Neural cell (in vitro differentiated cells): ENCODE results near the gene STX10. TPM values are rescaled to one million over a fixed set of nuclear protein-coding genes. Genes with fewer than 3 reads are reported as not detected.

Experiments
- H2AFZ ChIP-seq: fragments of 200-600, 300-800 bp; sonication (generic), shearing (Covaris generic); 2 replicates; pipeline ENCODE4 v1.6.0; 2014; ENCODE audit warnings: low read depth, mild to moderate bottlenecking, antibody characterized with exemption, low read length, moderate library complexity
- H3F3A ChIP-seq: fragments of 200-600 bp; shearing (Covaris generic); 2 replicates; pipeline ENCODE4 v1.6.1; 2016; ENCODE audit warnings: mild to moderate bottlenecking, moderate library complexity, mixed read lengths, antibody characterized with exemption, low read length; ENCODE audit not compliant: insufficient read depth, poor library complexity, severe bottlenecking
- H3K27ac ChIP-seq: fragments of 200-600, 300-800 bp; sonication (generic), shearing (Covaris generic); 2 replicates; pipeline ENCODE4 v1.5.1; 2014; ENCODE audit warnings: mild to moderate bottlenecking, low read length, moderate library complexity
- H3K27me3 ChIP-seq: fragments of 300-800, 200-600 bp; sonication (generic), shearing (Covaris generic); 2 replicates; pipeline ENCODE4 v1.6.0; 2014; ENCODE audit warnings: mild to moderate bottlenecking, low read depth, low read length, moderate library complexity; ENCODE audit not compliant: insufficient read depth
- H3K36me3 ChIP-seq: fragments of 300-800, 200-600 bp; sonication (generic), shearing (Covaris generic); 2 replicates; pipeline ENCODE4 v1.5.1; 2014; ENCODE audit warnings: mild to moderate bottlenecking, antibody characterized with exemption, low read length, moderate library complexity; ENCODE audit not compliant: insufficient read depth
- H3K4me2 ChIP-seq: fragments of 300-800, 200-600 bp; sonication (generic), shearing (Covaris generic); 2 replicates; pipeline ENCODE4 v1.6.0; 2014; ENCODE audit warnings: mild to moderate bottlenecking, low read length
- H3K4me3 ChIP-seq: fragments of 300-800, 200-600 bp; sonication (generic), shearing (Covaris generic); 2 replicates; pipeline ENCODE4 v1.5.1; 2014; ENCODE audit warnings: mild to moderate bottlenecking, low read length, moderate library complexity
- H3K79me2 ChIP-seq: fragments of 200-600 bp; shearing (Covaris generic); replicated peaks from 2 replicates; pipeline ENCODE4 v1.6.0; 2014; ENCODE audit warnings: mild to moderate bottlenecking, low read length, moderate library complexity; ENCODE audit not compliant: insufficient read depth
- H3K9ac ChIP-seq: fragments of 300-800, 200-600 bp; sonication (generic), shearing (Covaris generic); 2 replicates; pipeline ENCODE4 v1.6.1; 2016; ENCODE audit warnings: mild to moderate bottlenecking, low read length, mixed read lengths
- H3K9me2 ChIP-seq: fragments of 200-600 bp; shearing (Covaris generic); 2 replicates; pipeline ENCODE4 v1.6.1; 2016; ENCODE audit warnings: mild to moderate bottlenecking, low read length, mixed read lengths; ENCODE audit not compliant: insufficient read depth
- H3K9me3 ChIP-seq: fragments of 200-600, 300-800 bp; sonication (generic), shearing (Covaris generic); 2 replicates; pipeline ENCODE4 v1.6.1; 2016; ENCODE audit warnings: mild to moderate bottlenecking, mixed run types, low read length, moderate library complexity, mixed read lengths
- H4K20me1 ChIP-seq: fragments of 200-600 bp; shearing (Covaris generic); 2 replicates; pipeline ENCODE4 v1.6.1; 2016; ENCODE audit warnings: mild to moderate bottlenecking, mixed run types; ENCODE audit not compliant: insufficient read depth
- EP300 ChIP-seq: fragments of 450-650 bp; conservative IDR thresholded peaks from 2 replicates; pipeline ENCODE4 v1.6.1; 2014; ENCODE audit warnings: antibody characterized with exemption, mild to moderate bottlenecking, moderate library complexity; ENCODE audit not compliant: poor library complexity, severe bottlenecking
- EZH2 ChIP-seq: fragments of 200-600, 300-800 bp; shearing (Covaris generic), sonication (generic); IDR thresholded peaks from 2 replicates; pipeline ENCODE4 v1.6.1; 2014; ENCODE audit warnings: antibody characterized with exemption, low read length, borderline replicate concordance, mild to moderate bottlenecking; ENCODE audit not compliant: insufficient read depth, poor library complexity, severe bottlenecking
- MXI1 ChIP-seq: fragments of 450-650 bp; conservative IDR thresholded peaks from 2 replicates; pipeline ENCODE4 v1.6.1; 2014; ENCODE audit warnings: antibody characterized with exemption, mild to moderate bottlenecking; ENCODE audit not compliant: poor library complexity, severe bottlenecking
- POLR2AphosphoS5 ChIP-seq: IDR thresholded peaks from 2 replicates; pipeline ENCODE4 v1.6.1; 2012
- RAD21 ChIP-seq: fragments of 450-650 bp; conservative IDR thresholded peaks from 2 replicates; pipeline ENCODE4 v1.6.1; 2014; ENCODE audit warnings: antibody characterized with exemption, mild to moderate bottlenecking, moderate library complexity
- REST ChIP-seq: IDR thresholded peaks from 2 replicates; pipeline ENCODE4 v1.6.1; 2012; ENCODE audit warnings: borderline replicate concordance
- SMC3 ChIP-seq: fragments of 450-650 bp; conservative IDR thresholded peaks from 2 replicates; pipeline ENCODE4 v1.6.1; 2014; ENCODE audit warnings: antibody characterized with exemption, mild to moderate bottlenecking, moderate library complexity; ENCODE audit not compliant: poor library complexity
- TAF1 ChIP-seq: IDR thresholded peaks from 2 replicates; pipeline ENCODE4 v1.6.1; 2012; ENCODE audit warnings: low read depth
- polyA plus RNA-seq: library from polyadenylated mRNA; depleted of rRNA; stranded (reverse); fragments of >200 nt; gene quantifications from 2 replicates; pipeline ENCODE4 v1.2.3, GENCODE V29; 2014
- TF ChIP-seq, protein P1 (sequence below): fragments of 450-650 bp; IDR thresholded peaks from 2 replicates; pipeline ENCODE4 v1.5.1; 2014; ENCODE audit warnings: antibody characterized with exemption, mild to moderate bottlenecking, moderate library complexity; ENCODE audit not compliant: poor library complexity, severe bottlenecking

STX10 gene
- polyA plus RNA-seq, 1 donor from 2014 or later, result 157 TPM

DNA sequence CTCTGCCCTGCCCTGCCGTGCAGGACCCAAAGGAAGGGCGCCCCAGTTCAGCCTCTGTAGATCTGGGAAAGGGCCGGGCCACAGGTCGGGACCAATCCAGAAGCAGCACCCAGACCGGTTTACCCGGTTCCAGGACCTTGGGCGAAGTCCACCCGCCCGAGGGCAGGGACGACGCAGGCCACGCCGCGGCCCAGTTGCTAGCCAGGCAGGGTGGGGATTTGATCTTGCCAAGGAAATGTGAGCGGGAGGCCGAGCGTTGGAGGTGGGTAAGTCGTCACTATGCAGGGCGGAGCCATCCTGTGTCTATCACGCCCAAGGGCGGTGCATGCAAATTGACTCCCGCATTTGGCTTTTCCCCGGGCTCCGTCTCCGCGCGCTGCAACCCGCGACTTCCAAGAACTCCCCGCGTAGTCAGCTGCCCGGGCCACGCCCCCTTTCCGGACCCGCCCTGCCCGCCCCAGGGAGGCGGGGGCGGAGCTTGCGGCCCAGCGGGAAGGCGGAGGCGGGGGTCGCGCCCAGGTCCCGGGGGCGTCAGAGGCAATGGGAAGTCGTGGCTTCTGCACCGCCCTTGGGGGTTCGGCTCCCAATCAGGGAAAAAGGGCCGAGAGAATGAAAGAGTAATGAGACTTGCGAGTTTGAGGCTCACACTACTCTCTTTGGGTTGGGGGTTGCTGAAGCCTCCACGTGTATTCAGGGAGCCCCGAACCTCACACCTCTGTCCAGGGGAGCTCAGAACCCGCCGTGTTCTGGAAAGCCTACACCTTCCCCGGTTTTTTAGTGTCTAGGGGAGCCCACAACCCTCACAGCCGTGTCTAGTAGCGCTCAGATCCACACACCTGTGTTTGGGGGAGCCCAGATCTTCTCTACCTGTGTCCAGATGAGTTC is 12.8 kb upstream of the STX10 start:
- Histone ChIP-seq H3F3A (no peaks in the 10 kb centered on the region), H3K9me2 (no peaks in the 10 kb centered on the region), H3K4me3 (peak overlapping the region; percentile 61), H3K9ac (peak overlapping the region; percentile 36), H3K27ac (no peak overlapping the region), H3K9me3 (no peaks in the 10 kb centered on the region), H3K27me3 (peaks cover 9% of the 10 kb centered on the region), H4K20me1 (no peaks in the 10 kb centered on the region), H3K4me2 (no peak overlapping the region), H3K36me3 (no peaks in the 10 kb centered on the region), H2AFZ (peak overlapping the region; percentile 27), H3K79me2 (no peaks in the 10 kb centered on the region)
- TF ChIP-seq EP300 (no peak), EZH2 (no peak), POLR2AphosphoS5 (no peak), SMC3 (no peak), MXI1 (no peak), REST (no peak), TAF1 (no peak), RAD21 (no peak)
- TF ChIP-seq, protein P1, sequence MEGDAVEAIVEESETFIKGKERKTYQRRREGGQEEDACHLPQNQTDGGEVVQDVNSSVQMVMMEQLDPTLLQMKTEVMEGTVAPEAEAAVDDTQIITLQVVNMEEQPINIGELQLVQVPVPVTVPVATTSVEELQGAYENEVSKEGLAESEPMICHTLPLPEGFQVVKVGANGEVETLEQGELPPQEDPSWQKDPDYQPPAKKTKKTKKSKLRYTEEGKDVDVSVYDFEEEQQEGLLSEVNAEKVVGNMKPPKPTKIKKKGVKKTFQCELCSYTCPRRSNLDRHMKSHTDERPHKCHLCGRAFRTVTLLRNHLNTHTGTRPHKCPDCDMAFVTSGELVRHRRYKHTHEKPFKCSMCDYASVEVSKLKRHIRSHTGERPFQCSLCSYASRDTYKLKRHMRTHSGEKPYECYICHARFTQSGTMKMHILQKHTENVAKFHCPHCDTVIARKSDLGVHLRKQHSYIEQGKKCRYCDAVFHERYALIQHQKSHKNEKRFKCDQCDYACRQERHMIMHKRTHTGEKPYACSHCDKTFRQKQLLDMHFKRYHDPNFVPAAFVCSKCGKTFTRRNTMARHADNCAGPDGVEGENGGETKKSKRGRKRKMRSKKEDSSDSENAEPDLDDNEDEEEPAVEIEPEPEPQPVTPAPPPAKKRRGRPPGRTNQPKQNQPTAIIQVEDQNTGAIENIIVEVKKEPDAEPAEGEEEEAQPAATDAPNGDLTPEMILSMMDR, result no peak

DNA sequence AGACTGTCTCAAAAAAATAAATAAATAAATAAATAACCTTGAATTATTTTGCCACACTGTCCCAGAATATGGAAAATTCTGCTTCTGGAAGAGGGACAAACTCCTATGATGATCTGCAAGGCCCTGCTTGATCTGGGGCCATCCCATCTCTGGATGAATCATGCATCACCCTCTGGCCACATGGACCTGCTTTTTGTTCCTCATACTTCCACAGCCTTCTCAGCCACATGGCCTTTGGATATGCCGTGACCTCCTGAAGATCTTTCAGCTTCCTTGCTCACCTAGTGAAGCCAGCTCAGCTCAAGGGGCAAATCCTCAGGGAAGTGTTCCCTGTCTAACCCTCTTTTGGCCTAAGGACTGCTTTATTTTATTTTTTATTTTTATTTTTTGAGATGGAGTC is 10.4 kb upstream of the STX10 start:
- H2AFZ ChIP-seq, result no peak overlapping the region
- no peaks in the 10 kb centered on the region for H3F3A ChIP-seq
- H3K4me3 ChIP-seq, result no peak overlapping the region
- no peaks in the 10 kb centered on the region for H4K20me1 ChIP-seq
- H3K27me3 ChIP-seq, result peaks cover 9% of the 10 kb centered on the region
- H3K36me3 ChIP-seq, result no peaks in the 10 kb centered on the region
- no peak overlapping the region for H3K9ac ChIP-seq
- no peak overlapping the region for H3K4me2 ChIP-seq
- H3K9me2 ChIP-seq, result no peaks in the 10 kb centered on the region
- H3K79me2 ChIP-seq, result no peaks in the 10 kb centered on the region
- no peak overlapping the region for H3K27ac ChIP-seq
- TF ChIP-seq MXI1, result no peak
- H3K9me3 ChIP-seq, result no peaks in the 10 kb centered on the region
